NCI-H1105 treated with DMSO at 0.1 percent for 48 hours (cell line): Measurements from ENCODE around the gene MAG.

ENCODE experiments used
- DNase-seq: peaks from one replicate; lab custom pipeline; 2025; lab: John Stamatoyannopoulos, UW

Gene MAG

GRCh38 chr19:35265126-35265899, 26.6 kb upstream of the MAG start:
- peak; percentile 5 for DNase-seq

- no peak for DNase-seq
Observed at GRCh38 chr19:35265900-35266519, 26.0 kb upstream of the MAG start.

- DNase-seq: no peak
Observed at GRCh38 chr19:35266520-35267352, 25.2 kb upstream of the MAG start.

- DNase-seq: peak; percentile 49
Observed at GRCh38 chr19:35267353-35267817, 24.6 kb upstream of the MAG start.

GRCh38 chr19:35267818-35268535, 24.0 kb upstream of the MAG start:
- DNase-seq: peak; percentile 70

GRCh38 chr19:35268536-35269437, 23.2 kb upstream of the MAG start, which contains the start of gene USF2:
Gene USF2 (plus strand): TSS chr19:35268962. CDS start chr19:35269102, 140 bp downstream.
- peak; percentile 67 for DNase-seq

GRCh38 chr19:35269438-35270117, 22.4 kb upstream of the MAG start:
- DNase-seq: peak; percentile 80

GRCh38 chr19:35270381-35270811, 21.6 kb upstream of the MAG start:
- DNase-seq: no peak

- no peak for DNase-seq
Observed at GRCh38 chr19:35271546-35271945, 20.4 kb upstream of the MAG start.

GRCh38 chr19:35272122-35272719, 19.7 kb upstream of the MAG start:
- no peak for DNase-seq

GRCh38 chr19:35272954-35273649, 18.9 kb upstream of the MAG start:
- no peak for DNase-seq

GRCh38 chr19:35273686-35274259, 18.2 kb upstream of the MAG start:
- no peak for DNase-seq

- DNase-seq: no peak
Observed at GRCh38 chr19:35274323-35274722, 17.6 kb upstream of the MAG start.

GRCh38 chr19:35276706-35277281, 15.2 kb upstream of the MAG start:
- DNase-seq: no peak

- no peak for DNase-seq
Observed at GRCh38 chr19:35278578-35279284, 13.2 kb upstream of the MAG start.

GRCh38 chr19:35279374-35279773, 12.6 kb upstream of the MAG start:
- no peak for DNase-seq

- no peak for DNase-seq
Observed at GRCh38 chr19:35279985-35280821, 11.8 kb upstream of the MAG start.
